GM18861 (cell line): ENCODE data around the gene FCF1.
"Not testable (repeated sequence)": the region's sequence is repeated elsewhere in the genome, so short reads cannot be mapped to it uniquely, and the experiment has no call there.

Experiments used
- ATAC-seq: cut with Tn5 transposase; IDR thresholded peaks from one replicate; pipeline ENCODE4 v1.9.1; 2021; ENCODE audit not compliant: unreplicated experiment

FCF1 gene

GRCh38 chr14:74698465-74698864 lies 14.5 kb upstream of the FCF1 start:
- no peak for ATAC-seq

GRCh38 chr14:74702293-74702692 lies 10.7 kb upstream of the FCF1 start:
- ATAC-seq, result no peak

GRCh38 chr14:74703043-74703442 lies 9.9 kb upstream of the FCF1 start:
- ATAC-seq, result no peak

GRCh38 chr14:74704656-74705055 lies 8.3 kb upstream of the FCF1 start:
- ATAC-seq, result no peak

- no peak for ATAC-seq
Observed at GRCh38 chr14:74705613-74706500, 7.1 kb upstream of the FCF1 start.

GRCh38 chr14:74710480-74710879 lies 2.5 kb upstream of the FCF1 start:
- no peak for ATAC-seq

- no peak for ATAC-seq
Observed at GRCh38 chr14:74711651-74712050, 1.3 kb upstream of the FCF1 start.

GRCh38 chr14:74713395-74713735 lies 421 bp downstream of the FCF1 start:
- no peak for ATAC-seq

- ATAC-seq, result no peak
Observed at GRCh38 chr14:74720526-74720925, 7.6 kb downstream of the FCF1 start.

- ATAC-seq, result no peak
Observed at GRCh38 chr14:74723134-74723533, 10.2 kb downstream of the FCF1 start.

GRCh38 chr14:74732387-74732786 lies 19.4 kb downstream of the FCF1 start:
- ATAC-seq, result no peak

GRCh38 chr14:74733221-74733620 lies 20.3 kb downstream of the FCF1 start:
- ATAC-seq, result no peak

GRCh38 chr14:74735125-74735524 lies 22.2 kb downstream of the FCF1 start:
- no peak for ATAC-seq

- ATAC-seq, result no peak
Observed at GRCh38 chr14:74737753-74738325, 24.9 kb downstream of the FCF1 start.

GRCh38 chr14:74739293-74740030 lies 26.5 kb downstream of the FCF1 start:
- ATAC-seq, result no peak

- no peak for ATAC-seq
Observed at GRCh38 chr14:74747237-74747636, 34.3 kb downstream of the FCF1 start.

- ATAC-seq, result no peak
Observed at GRCh38 chr14:74754157-74754556, 41.2 kb downstream of the FCF1 start.

- no peak for ATAC-seq
Observed at GRCh38 chr14:74754899-74755298, 42.0 kb downstream of the FCF1 start.

- ATAC-seq, result no peak
Observed at GRCh38 chr14:74756326-74756725, 43.4 kb downstream of the FCF1 start.

GRCh38 chr14:74758505-74758904 lies 45.6 kb downstream of the FCF1 start:
- not testable (repeated sequence) for ATAC-seq

GRCh38 chr14:74762917-74763802 lies 50.2 kb downstream of the FCF1 start, which contains the start of gene YLPM1:
Gene YLPM1 (plus strand): TSS chr14:74763316. CDS start chr14:74763490, 174 bp downstream.
- peak; percentile 93 for ATAC-seq
